Fibroblast of lung (primary cell): ENCODE data around the gene MAGEA9B. TPM values are rescaled to one million over a fixed set of nuclear protein-coding genes. Genes with fewer than 3 reads are reported as not detected.

Source experiments
- DNase-seq, 2 donors: peaks; one replicate each; pipeline versions ENCODE4 v3.0.0 to v3.0.0-alpha.2; 2010; ENCODE audit warnings: low read depth in 2 of 2
- H2AFZ ChIP-seq: 2 replicates; pipeline ENCODE4 v1.5.1; 2012; ENCODE audit warnings: low read length, control low read depth, inconsistent platforms
- H3K27ac ChIP-seq: 2 replicates; pipeline ENCODE4 v1.5.1; 2011; ENCODE audit warnings: low read length, control low read depth; ENCODE audit not compliant: insufficient read depth
- H3K27me3 ChIP-seq: 2 replicates; pipeline ENCODE4 v1.5.1; 2011; ENCODE audit warnings: mild to moderate bottlenecking, low read length; ENCODE audit not compliant: control insufficient read depth, insufficient read depth
- H3K36me3 ChIP-seq: 2 replicates; pipeline ENCODE4 v1.5.1; 2011; ENCODE audit warnings: low read length; ENCODE audit not compliant: control insufficient read depth, insufficient read depth
- H3K4me1 ChIP-seq: 2 replicates; pipeline ENCODE4 v1.5.1; 2011; ENCODE audit warnings: low read length; ENCODE audit not compliant: control insufficient read depth, insufficient read depth; ENCODE audit errors: extremely low read depth
- H3K4me2 ChIP-seq: 2 replicates; pipeline ENCODE4 v1.5.1; 2011; ENCODE audit warnings: low read length, control low read depth; ENCODE audit not compliant: insufficient read depth; ENCODE audit errors: extremely low read depth
- H3K4me3 ChIP-seq, 4 experiments: fragments of 200-600 bp in 1 of 4; sonication (generic) in 1 of 4; replicated peaks in 1 of 4; 2 replicates each; pipeline ENCODE4 v1.5.1; 2011 to 2016; ENCODE audit warnings: low read length in 4 of 4, low read depth in 3 of 4, mild to moderate bottlenecking in 3 of 4, control low read depth in 2 of 4, inconsistent platforms in 1 of 4, mixed read lengths in 1 of 4; ENCODE audit not compliant: insufficient read depth in 1 of 4; ENCODE audit errors: control extremely low read depth in 1 of 4
- H3K79me2 ChIP-seq: 2 replicates; pipeline ENCODE4 v1.5.1; 2012; ENCODE audit warnings: mild to moderate bottlenecking, low read length, inconsistent platforms; ENCODE audit not compliant: control insufficient read depth, insufficient read depth
- H3K9ac ChIP-seq: 2 replicates; pipeline ENCODE4 v1.5.1; 2011; ENCODE audit warnings: mild to moderate bottlenecking, low read length, control low read depth; ENCODE audit not compliant: insufficient read depth
- H3K9me3 ChIP-seq: 2 replicates; pipeline ENCODE4 v1.5.1; 2012; ENCODE audit warnings: low read depth, low read length; ENCODE audit not compliant: control insufficient read depth, insufficient read depth
- H4K20me1 ChIP-seq: 2 replicates; pipeline ENCODE4 v1.5.1; 2011; ENCODE audit warnings: low read length; ENCODE audit not compliant: control insufficient read depth, insufficient read depth; ENCODE audit errors: extremely low read depth
- CTCF ChIP-seq, 2 donors: IDR thresholded peaks in 1 of 2; conservative IDR thresholded peaks in 1 of 2; 1 replicate in 1 of 2; 2 replicates in 1 of 2; pipeline ENCODE4 v1.5.1; 2011 to 2012; ENCODE audit warnings: low read length in 2 of 2, control low read depth in 1 of 2, inconsistent platforms in 1 of 2, low read depth in 1 of 2, mild to moderate bottlenecking in 1 of 2
- EZH2 ChIP-seq: IDR thresholded peaks from 2 replicates; pipeline ENCODE4 v1.5.1; 2012; ENCODE audit warnings: low read length, control low read depth, mild to moderate bottlenecking; ENCODE audit errors: missing control alignments
- polyA plus RNA-seq, 2 donors: library from polyadenylated mRNA; depleted of rRNA in 1 of 2; stranded (reverse) in 1 of 2; unstranded in 1 of 2; fragments of >200 nt; gene quantifications; 2 replicates each; pipeline ENCODE4 v1.2.1, GENCODE V29; 2011 to 2012; ENCODE audit warnings: missing spikeins in 1 of 2
- total RNA-seq: library from RNA; depleted of rRNA; stranded (reverse); fragments of >200 nt; gene quantifications from 2 replicates; pipeline ENCODE4 v1.2.1, GENCODE V29; 2014

MAGEA9B gene
- total and polyA plus RNA-seq, 2 donors (not counting 1 experiment from before 2014, with no cell fraction given): not detected

GRCh38 chrX:149630681-149631233, 43.5 kb upstream of the MAGEA9B start:
- peak; percentile 48 to 53 for DNase-seq
- TF ChIP-seq EZH2: no peak
- peak in 1 of 2 donors; percentile 37 for TF ChIP-seq CTCF (conservative IDR thresholded peaks at IDR 0.05 in 1 of 2, IDR thresholded peaks at IDR 0.05 in 1 of 2; ENCODE audit: low read depth in 1 of 2, low read length in 2 of 2)
- H3K4me1 ChIP-seq: peaks cover 2% of the 10 kb centered on the region
- H3K27ac ChIP-seq: peak overlapping the region; percentile 54
- peaks cover 5% of the 10 kb centered on the region for H3K27me3 ChIP-seq
- no peaks in the 10 kb centered on the region for H4K20me1 ChIP-seq
- peak overlapping the region; percentile 53 to 83 (median 64) for H3K4me3 ChIP-seq
- H2AFZ ChIP-seq: peak overlapping the region; percentile 62
- H3K9ac ChIP-seq: peak overlapping the region; percentile 53
- peak overlapping the region; percentile 82 for H3K4me2 ChIP-seq
- H3K79me2 ChIP-seq: peaks cover 18% of the 10 kb centered on the region
- H3K9me3 ChIP-seq: no peaks in the 10 kb centered on the region
- H3K36me3 ChIP-seq: no peaks in the 10 kb centered on the region

- Histone ChIP-seq H3K9ac (no peak overlapping the region), H3K4me3 (peak overlapping the region; percentile 37 to 83 (median 64)), H3K36me3 (no peaks in the 10 kb centered on the region), H4K20me1 (peaks cover 4% of the 10 kb centered on the region), H2AFZ (no peak overlapping the region), H3K4me2 (peak overlapping the region; percentile 82), H3K79me2 (peaks cover 18% of the 10 kb centered on the region), H3K27ac (no peak overlapping the region), H3K9me3 (no peaks in the 10 kb centered on the region), H3K27me3 (peaks cover 5% of the 10 kb centered on the region), H3K4me1 (peaks cover 2% of the 10 kb centered on the region)
- DNase-seq: no peak
- no peak for TF ChIP-seq EZH2
These were observed 42.6 kb upstream of the MAGEA9B start for GRCh38 chrX:149629730-149630387.

- Histone ChIP-seq H3K27ac (no peak overlapping the region), H4K20me1 (peaks cover 4% of the 10 kb centered on the region), H3K27me3 (peaks cover 5% of the 10 kb centered on the region), H2AFZ (no peak overlapping the region), H3K9ac (no peak overlapping the region), H3K36me3 (no peaks in the 10 kb centered on the region), H3K9me3 (no peaks in the 10 kb centered on the region), H3K79me2 (peaks cover 18% of the 10 kb centered on the region), H3K4me3 (no peak overlapping the region), H3K4me1 (peaks cover 2% of the 10 kb centered on the region), H3K4me2 (no peak overlapping the region)
- TF ChIP-seq EZH2: no peak
- no peak for TF ChIP-seq CTCF (conservative IDR thresholded peaks at IDR 0.05 in 1 of 2, IDR thresholded peaks at IDR 0.05 in 1 of 2; ENCODE audit: low read depth in 1 of 2, low read length in 2 of 2)
- no peak for DNase-seq
These were observed 41.5 kb upstream of the MAGEA9B start for GRCh38 chrX:149628768-149629167.
